ENCODE results near the gene ZNF830.
A peak's percentile ranks its signal among the peaks of the same experiment; 100 is the strongest.

ZNF830 gene

GRCh38 chr17:34990921-34991365 is 29.6 kb downstream of the ZNF830 start:
- H3K4me3 ChIP-seq (ENCODE audit: control insufficient read depth in 1 of 7, extremely low read depth in 1 of 7, insufficient read depth in 4 of 7, low read depth in 2 of 7, low read length in 6 of 7) = no peak overlapping the region
- no peaks in the 10 kb centered on the region for H3K9me3 ChIP-seq (ENCODE audit: control extremely low read depth in 1 of 5, control insufficient read depth in 4 of 5, insufficient read depth in 2 of 5, low read depth in 1 of 5, low read length in 4 of 5)
- peaks cover 37 to 87% (median 63%) of the 10 kb centered on the region in 4 experiments for H3K36me3 ChIP-seq (ENCODE audit: control insufficient read depth in 4 of 4, insufficient read depth in 4 of 4, low read length in 3 of 4)
- CTCF ChIA-PET = interaction anchor here (1.2 to 3.8 kb wide), 7 partner anchors 10 to 128 kb away, joined by 3 to 20 read pairs (median 4); partner anchors contain the start of genes LIG3, RAD51D and RFFL
- POLR2A ChIA-PET = interaction anchor here (0.9 kb wide), 1 partner anchor 9 kb away, joined by 3 read pairs; no protein-coding TSS in a partner anchor
- no peak overlapping the region for H3K27ac ChIP-seq (ENCODE audit: insufficient read depth in 1 of 2, low read depth in 1 of 2, low read length in 2 of 2, poor library complexity in 1 of 2, severe bottlenecking in 2 of 2)
- peaks cover 0 to 14% (median 4%) of the 10 kb centered on the region in 4 experiments for H3K4me1 ChIP-seq (ENCODE audit: control extremely low read depth in 1 of 4, control insufficient read depth in 4 of 4, insufficient read depth in 4 of 4, low read length in 3 of 4)
- H3K27me3 ChIP-seq (replicated peaks in 2 of 5; ENCODE audit: control insufficient read depth in 4 of 5, insufficient read depth in 5 of 5, low read length in 4 of 5) = no peaks in the 10 kb centered on the region
- 98% methylated on average over 6 of the region's 6 CpGs for WGBS (ENCODE audit: insufficient coverage)
- DNase-seq = peak in 1 of 3 donors; percentile 24

GRCh38 chr17:34991606-34992005 is 30.3 kb downstream of the ZNF830 start:
- 93% methylated on average over 2 of the region's 3 CpGs for WGBS (ENCODE audit: insufficient coverage)
- H3K9me3 ChIP-seq (ENCODE audit: control extremely low read depth in 1 of 5, control insufficient read depth in 4 of 5, insufficient read depth in 2 of 5, low read depth in 1 of 5, low read length in 4 of 5) = no peaks in the 10 kb centered on the region
- H3K27me3 ChIP-seq (replicated peaks in 2 of 5; ENCODE audit: control insufficient read depth in 4 of 5, insufficient read depth in 5 of 5, low read length in 4 of 5) = no peaks in the 10 kb centered on the region
- ChIA-PET POLR2A (interaction anchor here (0.9 kb wide), 1 partner anchor 9 kb away, joined by 3 read pairs; no protein-coding TSS in a partner anchor), CTCF (interaction anchor here (1.0 to 3.8 kb wide), 7 partner anchors 11 to 128 kb away, joined by 3 to 20 read pairs (median 4); partner anchors contain the start of genes LIG3 and RAD51D)
- peaks cover 36 to 89% (median 68%) of the 10 kb centered on the region in 4 experiments for H3K36me3 ChIP-seq (ENCODE audit: control insufficient read depth in 4 of 4, insufficient read depth in 4 of 4, low read length in 3 of 4)
- no peak for DNase-seq
- peaks cover 0 to 14% (median 4%) of the 10 kb centered on the region in 4 experiments for H3K4me1 ChIP-seq (ENCODE audit: control extremely low read depth in 1 of 4, control insufficient read depth in 4 of 4, insufficient read depth in 4 of 4, low read length in 3 of 4)
- H3K27ac ChIP-seq (ENCODE audit: insufficient read depth in 1 of 2, low read depth in 1 of 2, low read length in 2 of 2, poor library complexity in 1 of 2, severe bottlenecking in 2 of 2) = no peak overlapping the region
- no peak overlapping the region for H3K4me3 ChIP-seq (ENCODE audit: control insufficient read depth in 1 of 7, extremely low read depth in 1 of 7, insufficient read depth in 4 of 7, low read depth in 2 of 7, low read length in 6 of 7)

GRCh38 chr17:34993031-34993430 is 31.7 kb downstream of the ZNF830 start:
- 59% methylated on average over 2 of the region's 2 CpGs for WGBS (ENCODE audit: insufficient coverage)
- Histone ChIP-seq H3K9me3 (ENCODE audit: control extremely low read depth in 1 of 5, control insufficient read depth in 4 of 5, insufficient read depth in 2 of 5, low read depth in 1 of 5, low read length in 4 of 5) (no peaks in the 10 kb centered on the region), H3K4me3 (ENCODE audit: control insufficient read depth in 1 of 7, extremely low read depth in 1 of 7, insufficient read depth in 4 of 7, low read depth in 2 of 7, low read length in 6 of 7) (no peak overlapping the region), H3K36me3 (ENCODE audit: control insufficient read depth in 4 of 4, insufficient read depth in 4 of 4, low read length in 3 of 4) (peaks cover 32 to 93% (median 69%) of the 10 kb centered on the region in 4 experiments), H3K27me3 (replicated peaks in 2 of 5; ENCODE audit: control insufficient read depth in 4 of 5, insufficient read depth in 5 of 5, low read length in 4 of 5) (no peaks in the 10 kb centered on the region), H3K4me1 (ENCODE audit: control extremely low read depth in 1 of 4, control insufficient read depth in 4 of 4, insufficient read depth in 4 of 4, low read length in 3 of 4) (peaks cover 0 to 14% (median 4%) of the 10 kb centered on the region in 4 experiments), H3K27ac (ENCODE audit: insufficient read depth in 1 of 2, low read depth in 1 of 2, low read length in 2 of 2, poor library complexity in 1 of 2, severe bottlenecking in 2 of 2) (no peak overlapping the region)
- ChIA-PET POLR2A (no interaction called here), CTCF (interaction anchor here (1.2 to 10.7 kb wide), 3 partner anchors 9 to 126 kb away, joined by 3 to 156 read pairs (median 15); partner anchors contain the start of genes FNDC8 and RAD51D)
- no peak for DNase-seq

GRCh38 chr17:34996422-34997285 is 35.3 kb downstream of the ZNF830 start:
- H3K4me1 ChIP-seq (ENCODE audit: control extremely low read depth in 1 of 4, control insufficient read depth in 4 of 4, insufficient read depth in 4 of 4, low read length in 3 of 4) = peaks cover 0 to 8% (median 5%) of the 10 kb centered on the region in 4 experiments
- no peak for DNase-seq
- H3K27me3 ChIP-seq (replicated peaks in 2 of 5; ENCODE audit: control insufficient read depth in 4 of 5, insufficient read depth in 5 of 5, low read length in 4 of 5) = no peaks in the 10 kb centered on the region
- POLR2A ChIA-PET = interaction anchor here (0.9 kb wide), 1 partner anchor 14 kb away, joined by 3 read pairs; no protein-coding TSS in a partner anchor
- CTCF ChIA-PET = interaction anchor here (0.8 to 10.7 kb wide), 13 partner anchors 9 to 129 kb away, joined by 3 to 156 read pairs (median 5); partner anchors contain the start of genes FNDC8, RAD51D and RFFL
- WGBS (ENCODE audit: insufficient coverage) = 97% methylated on average over 3 of the region's 3 CpGs
- H3K36me3 ChIP-seq (ENCODE audit: control insufficient read depth in 4 of 4, insufficient read depth in 4 of 4, low read length in 3 of 4) = peaks cover 25 to 90% (median 63%) of the 10 kb centered on the region in 4 experiments
- H3K4me3 ChIP-seq (ENCODE audit: control insufficient read depth in 1 of 7, extremely low read depth in 1 of 7, insufficient read depth in 4 of 7, low read depth in 2 of 7, low read length in 6 of 7) = no peak overlapping the region
- H3K9me3 ChIP-seq (ENCODE audit: control extremely low read depth in 1 of 5, control insufficient read depth in 4 of 5, insufficient read depth in 2 of 5, low read depth in 1 of 5, low read length in 4 of 5) = no peaks in the 10 kb centered on the region
- H3K27ac ChIP-seq (ENCODE audit: insufficient read depth in 1 of 2, low read depth in 1 of 2, low read length in 2 of 2, poor library complexity in 1 of 2, severe bottlenecking in 2 of 2) = no peak overlapping the region

GRCh38 chr17:34997355-34997862 is 36.1 kb downstream of the ZNF830 start:
- Histone ChIP-seq H3K36me3 (ENCODE audit: control insufficient read depth in 4 of 4, insufficient read depth in 4 of 4, low read length in 3 of 4) (peaks cover 24 to 90% (median 61%) of the 10 kb centered on the region in 4 experiments), H3K4me1 (ENCODE audit: control extremely low read depth in 1 of 4, control insufficient read depth in 4 of 4, insufficient read depth in 4 of 4, low read length in 3 of 4) (peaks cover 0 to 7% (median 4%) of the 10 kb centered on the region in 4 experiments), H3K9me3 (ENCODE audit: control extremely low read depth in 1 of 5, control insufficient read depth in 4 of 5, insufficient read depth in 2 of 5, low read depth in 1 of 5, low read length in 4 of 5) (no peaks in the 10 kb centered on the region), H3K27me3 (replicated peaks in 2 of 5; ENCODE audit: control insufficient read depth in 4 of 5, insufficient read depth in 5 of 5, low read length in 4 of 5) (no peaks in the 10 kb centered on the region), H3K4me3 (ENCODE audit: control insufficient read depth in 1 of 7, extremely low read depth in 1 of 7, insufficient read depth in 4 of 7, low read depth in 2 of 7, low read length in 6 of 7) (no peak overlapping the region), H3K27ac (ENCODE audit: insufficient read depth in 1 of 2, low read depth in 1 of 2, low read length in 2 of 2, poor library complexity in 1 of 2, severe bottlenecking in 2 of 2) (no peak overlapping the region)
- POLR2A ChIA-PET = no interaction called here
- 96% methylated on average over 11 of the region's 11 CpGs for WGBS (ENCODE audit: insufficient coverage)
- DNase-seq = no peak
- CTCF ChIA-PET = interaction anchor here (0.9 to 10.7 kb wide), 14 partner anchors 9 to 121 kb away, joined by 3 to 156 read pairs (median 5); partner anchors contain the start of genes FNDC8, RAD51D and RFFL

GRCh38 chr17:34998205-34998604 is 36.9 kb downstream of the ZNF830 start:
- POLR2A ChIA-PET = interaction anchor here (0.9 kb wide), 1 partner anchor 91 kb away, joined by 3 read pairs; no protein-coding TSS in a partner anchor
- H3K4me1 ChIP-seq (ENCODE audit: control extremely low read depth in 1 of 4, control insufficient read depth in 4 of 4, insufficient read depth in 4 of 4, low read length in 3 of 4) = peaks cover 0 to 3% (median 2%) of the 10 kb centered on the region in 4 experiments
- WGBS (ENCODE audit: insufficient coverage) = 29% methylated on average over 4 of the region's 5 CpGs
- H3K4me3 ChIP-seq (ENCODE audit: control insufficient read depth in 1 of 7, extremely low read depth in 1 of 7, insufficient read depth in 4 of 7, low read depth in 2 of 7, low read length in 6 of 7) = no peak overlapping the region
- no peaks in the 10 kb centered on the region for H3K9me3 ChIP-seq (ENCODE audit: control extremely low read depth in 1 of 5, control insufficient read depth in 4 of 5, insufficient read depth in 2 of 5, low read depth in 1 of 5, low read length in 4 of 5)
- no peak overlapping the region for H3K27ac ChIP-seq (ENCODE audit: insufficient read depth in 1 of 2, low read depth in 1 of 2, low read length in 2 of 2, poor library complexity in 1 of 2, severe bottlenecking in 2 of 2)
- CTCF ChIA-PET = interaction anchor here (0.7 to 10.7 kb wide), 19 partner anchors 9 to 130 kb away, joined by 3 to 156 read pairs (median 6); partner anchors contain the start of genes FNDC8, RAD51D and RFFL
- H3K27me3 ChIP-seq (replicated peaks in 2 of 5; ENCODE audit: control insufficient read depth in 4 of 5, insufficient read depth in 5 of 5, low read length in 4 of 5) = no peaks in the 10 kb centered on the region
- peaks cover 24 to 88% (median 60%) of the 10 kb centered on the region in 4 experiments for H3K36me3 ChIP-seq (ENCODE audit: control insufficient read depth in 4 of 4, insufficient read depth in 4 of 4, low read length in 3 of 4)
- peak; percentile 71 to 85 (median 81) for DNase-seq
